22Rv1 (cell line): ENCODE measurements around the gene RGS7.

Experiments
- ZFX ChIP-seq: fragments of 450-650 bp; IDR thresholded peaks from 2 replicates; pipeline ENCODE4 v1.6.1; 2017; ENCODE audit warnings: antibody characterized with exemption, borderline replicate concordance
- TF ChIP-seq, protein P1 (sequence below): fragments of 450-650 bp; IDR thresholded peaks from 2 replicates; pipeline ENCODE4 v1.5.1; 2017; ENCODE audit warnings: mild to moderate bottlenecking

DNA sequence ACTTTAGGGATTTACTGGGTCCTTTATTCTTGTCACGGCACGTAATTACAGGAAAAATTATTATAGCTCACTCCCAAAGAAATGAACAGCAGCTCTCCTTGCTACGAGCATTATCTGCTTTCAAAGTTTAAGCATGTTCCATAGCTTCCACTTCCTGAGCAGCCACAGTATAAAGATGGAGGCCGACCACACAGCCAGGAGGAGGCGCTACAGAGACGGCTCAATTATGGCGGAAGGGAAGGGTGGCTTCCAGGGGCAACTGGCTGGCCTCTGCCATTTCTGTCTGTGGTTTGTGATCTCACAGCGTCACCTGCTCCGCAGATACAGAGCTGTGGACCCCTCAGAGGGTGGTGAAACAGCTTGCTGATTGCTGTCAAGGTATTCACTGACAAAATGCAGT lies 532.8 kb downstream of the RGS7 start:
- TF ChIP-seq, protein P1, sequence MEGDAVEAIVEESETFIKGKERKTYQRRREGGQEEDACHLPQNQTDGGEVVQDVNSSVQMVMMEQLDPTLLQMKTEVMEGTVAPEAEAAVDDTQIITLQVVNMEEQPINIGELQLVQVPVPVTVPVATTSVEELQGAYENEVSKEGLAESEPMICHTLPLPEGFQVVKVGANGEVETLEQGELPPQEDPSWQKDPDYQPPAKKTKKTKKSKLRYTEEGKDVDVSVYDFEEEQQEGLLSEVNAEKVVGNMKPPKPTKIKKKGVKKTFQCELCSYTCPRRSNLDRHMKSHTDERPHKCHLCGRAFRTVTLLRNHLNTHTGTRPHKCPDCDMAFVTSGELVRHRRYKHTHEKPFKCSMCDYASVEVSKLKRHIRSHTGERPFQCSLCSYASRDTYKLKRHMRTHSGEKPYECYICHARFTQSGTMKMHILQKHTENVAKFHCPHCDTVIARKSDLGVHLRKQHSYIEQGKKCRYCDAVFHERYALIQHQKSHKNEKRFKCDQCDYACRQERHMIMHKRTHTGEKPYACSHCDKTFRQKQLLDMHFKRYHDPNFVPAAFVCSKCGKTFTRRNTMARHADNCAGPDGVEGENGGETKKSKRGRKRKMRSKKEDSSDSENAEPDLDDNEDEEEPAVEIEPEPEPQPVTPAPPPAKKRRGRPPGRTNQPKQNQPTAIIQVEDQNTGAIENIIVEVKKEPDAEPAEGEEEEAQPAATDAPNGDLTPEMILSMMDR, result peak; percentile 48
- no peak for TF ChIP-seq ZFX
